Measurements from ENCODE around the gene NFATC2. TPM values are rescaled to one million over a fixed set of nuclear protein-coding genes. Genes with fewer than 3 reads are reported as not detected.

Gene NFATC2
- total RNA-seq, 1 donor from 2014 or later, result 87.5 TPM

- intact Hi-C loops (cut with micrococcal nuclease), result no loop called here
Measured at GRCh38 chr20:51457533-51457932, 85.0 kb downstream of the NFATC2 start.

GRCh38 chr20:51456511-51457509, 85.7 kb downstream of the NFATC2 start:
- intact Hi-C loops (cut with micrococcal nuclease), result no loop called here

- intact Hi-C loops (cut with micrococcal nuclease), result no loop called here
Measured at GRCh38 chr20:51454250-51454865, 88.2 kb downstream of the NFATC2 start.

- intact Hi-C loops (cut with micrococcal nuclease), result no loop called here
Measured at GRCh38 chr20:51452734-51453365, 89.7 kb downstream of the NFATC2 start.

GRCh38 chr20:51452091-51452613, 90.4 kb downstream of the NFATC2 start:
- intact Hi-C loops (cut with micrococcal nuclease), result no loop called here

GRCh38 chr20:51451484-51451883, 91.0 kb downstream of the NFATC2 start:
- intact Hi-C loops (cut with micrococcal nuclease), result no loop called here

- intact Hi-C loops (cut with micrococcal nuclease), result no loop called here
Measured at GRCh38 chr20:51450984-51451383, 91.5 kb downstream of the NFATC2 start.

GRCh38 chr20:51450221-51450712, 92.3 kb downstream of the NFATC2 start:
- intact Hi-C loops (cut with micrococcal nuclease), result no loop called here

- intact Hi-C loops (cut with micrococcal nuclease), result no loop called here
Measured at GRCh38 chr20:51449498-51450220, 92.9 kb downstream of the NFATC2 start.

- intact Hi-C loops (cut with micrococcal nuclease), result no loop called here
Measured at GRCh38 chr20:51447765-51448148, 94.8 kb downstream of the NFATC2 start.

GRCh38 chr20:51447097-51447764, 95.3 kb downstream of the NFATC2 start:
- intact Hi-C loops (cut with micrococcal nuclease), result no loop called here

- intact Hi-C loops (cut with micrococcal nuclease), result no loop called here
Measured at GRCh38 chr20:51446656-51447055, 95.9 kb downstream of the NFATC2 start.

- intact Hi-C loops (cut with micrococcal nuclease), result no loop called here
Measured at GRCh38 chr20:51446230-51446629, 96.3 kb downstream of the NFATC2 start.

GRCh38 chr20:51445591-51445990, 96.9 kb downstream of the NFATC2 start:
- intact Hi-C loops (cut with micrococcal nuclease), result no loop called here

GRCh38 chr20:51444922-51445438, 97.5 kb downstream of the NFATC2 start:
- intact Hi-C loops (cut with micrococcal nuclease), result no loop called here

GRCh38 chr20:51444467-51444866, 98.1 kb downstream of the NFATC2 start:
- intact Hi-C loops (cut with micrococcal nuclease), result no loop called here

- intact Hi-C loops (cut with micrococcal nuclease), result no loop called here
Measured at GRCh38 chr20:51442602-51443001, 99.9 kb downstream of the NFATC2 start.

- intact Hi-C loops (cut with micrococcal nuclease), result no loop called here
Measured at GRCh38 chr20:51440589-51440988, 101.9 kb downstream of the NFATC2 start.

GRCh38 chr20:51439160-51439689, 103.3 kb downstream of the NFATC2 start:
- intact Hi-C loops (cut with micrococcal nuclease), result no loop called here

GRCh38 chr20:51438136-51438535, 104.4 kb downstream of the NFATC2 start:
- intact Hi-C loops (cut with micrococcal nuclease), result no loop called here

Data from T-helper 1 cell treated with Interleukin-12 subunit alpha and Interleukin-12 subunit beta and Interleukin-4 antibody, amounts not matched to agents 30 ng/mL and 1 ng/mL, for 36 hours (primary cell).